Keratinocyte (primary cell): ENCODE results near the gene TMBIM6.

Experiments used
- CTCF ChIP-seq, 3 experiments: IDR thresholded peaks in 1 of 3; conservative IDR thresholded peaks in 1 of 3; optimal IDR thresholded peaks in 1 of 3; 2 replicates in 2 of 3; 3 replicates in 1 of 3; pipeline versions ENCODE3 to v1.5.1; 2011; ENCODE audit warnings: low read length in 3 of 3, mild to moderate bottlenecking in 3 of 3, moderate library complexity in 2 of 3, control low read depth in 1 of 3, inconsistent platforms in 1 of 3; ENCODE audit not compliant: insufficient read depth in 2 of 3; ENCODE audit errors: extremely low read depth in 1 of 3
- EZH2 ChIP-seq: IDR thresholded peaks from one replicate; pipeline ENCODE4 v1.6.1; 2012; ENCODE audit warnings: inconsistent platforms, mild to moderate bottlenecking, low read length, moderate library complexity

DNA sequence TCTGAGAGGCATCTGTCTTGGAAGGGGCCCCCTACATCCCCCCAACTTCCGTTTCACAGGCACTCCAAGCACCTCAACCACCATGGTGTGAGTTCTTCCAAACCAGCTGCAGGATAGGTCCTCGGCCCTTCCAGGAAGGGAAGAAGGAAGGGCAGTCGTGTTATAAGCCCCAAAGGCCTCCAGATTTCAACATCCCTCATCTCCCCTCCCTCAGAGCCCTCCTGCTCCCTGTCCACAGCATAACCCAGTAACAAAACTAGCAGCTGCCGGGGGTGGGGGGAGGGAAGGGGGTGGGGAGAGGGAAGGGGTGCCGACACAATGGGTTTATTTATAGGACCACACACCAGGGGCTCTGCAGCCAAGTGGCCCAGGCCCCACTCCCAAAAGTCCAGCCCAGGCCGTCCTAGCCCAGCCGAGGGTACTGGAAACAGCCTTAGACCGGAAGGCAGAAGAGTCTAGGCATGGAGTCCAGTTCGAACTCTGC lies 68.6 kb downstream of the TMBIM6 start:
- TF ChIP-seq CTCF (optimal IDR thresholded peaks at IDR 0.05 in 1 of 3, IDR thresholded peaks at IDR 0.05 in 1 of 3, conservative IDR thresholded peaks at IDR 0.05 in 1 of 3; ENCODE audit: extremely low read depth in 1 of 3, insufficient read depth in 2 of 3, low read length in 3 of 3) (no peak), EZH2 (no peak)
